ENCODE measurements around the gene WBP2. TPM values are rescaled to one million over a fixed set of nuclear protein-coding genes. Genes with fewer than 3 reads are reported as not detected.

WBP2 gene
- 52.7 TPM for polyA plus RNA-seq (2013, experiment 1 of 2)
- polyA plus RNA-seq (2013, experiment 2 of 2), result 68.0 TPM

DNA sequence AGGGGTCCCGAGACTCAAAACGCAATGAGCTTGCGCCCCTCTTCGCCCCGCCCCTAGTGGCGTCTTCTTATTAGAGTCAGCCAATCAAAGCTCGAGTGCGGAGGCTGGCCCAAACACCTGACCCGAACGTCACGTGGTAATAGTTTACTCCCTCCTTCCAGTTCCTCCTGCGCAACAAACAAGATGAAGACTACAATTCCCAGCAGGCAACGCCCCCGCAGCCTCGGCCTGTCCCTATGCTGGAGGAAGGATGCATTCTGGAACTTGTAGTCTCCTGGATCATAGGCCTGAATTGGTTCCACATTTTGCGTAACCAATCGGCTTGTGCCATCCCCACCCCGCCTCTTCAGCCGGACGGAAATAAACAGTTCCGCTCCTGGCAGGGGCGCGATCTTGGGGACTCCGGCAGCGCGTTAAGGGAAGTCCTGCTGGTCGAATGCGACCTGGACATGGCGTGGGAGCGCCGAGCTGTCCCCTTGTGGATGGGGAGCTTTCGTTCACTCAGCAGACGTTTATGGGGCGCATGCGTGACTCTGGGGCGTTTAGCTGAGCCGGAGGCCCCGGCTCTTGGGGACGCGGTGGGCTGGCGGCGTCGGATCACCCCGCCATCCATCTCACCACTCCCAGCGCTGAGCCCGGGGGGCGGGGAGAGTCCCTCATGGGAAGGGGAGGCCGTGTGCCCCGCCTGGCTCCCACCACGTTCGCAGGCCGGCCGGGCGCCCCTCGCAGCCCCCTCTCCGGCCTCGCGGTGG lies at the start of gene WBP2:
WBP2 (minus strand) TSS at position 26 of the 752 bp plus-strand sequence. CDS start 38 bp downstream, outside the sequence.
- peak within 1 kb of the TSS; percentile 97 for H3K27ac ChIP-seq (ENCODE audit: low read depth, low read length)
- WGBS, result under 1% methylated on average over 58 of the region's 58 CpGs

DNA sequence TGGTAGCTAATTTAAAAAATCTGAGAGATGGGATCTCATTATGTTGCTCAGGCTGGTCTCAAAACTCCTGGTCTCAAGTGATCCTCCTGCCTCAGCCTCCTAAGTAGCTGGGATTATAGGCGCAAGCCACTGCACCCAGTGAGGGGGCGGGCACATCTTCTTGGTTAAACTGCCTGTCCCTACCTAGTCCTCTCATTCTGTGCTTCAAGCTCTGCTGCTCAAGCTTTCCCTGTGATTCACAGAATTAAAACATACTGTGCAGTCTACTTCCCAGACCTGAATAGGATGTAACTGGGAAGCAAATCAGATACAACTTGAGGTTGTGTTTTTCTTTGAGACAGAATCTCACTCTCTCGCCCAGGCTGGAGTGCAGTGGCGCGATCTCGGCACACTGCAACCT lies 47.3 kb upstream of the WBP2 start:
- peaks cover 45% of the 10 kb centered on the region for H3K36me3 ChIP-seq (ENCODE audit: insufficient read depth, low read length)
- H3K4me1 ChIP-seq (ENCODE audit: insufficient read depth, low read length), result peaks cover 3% of the 10 kb centered on the region; the same call in 1 of the 2 replicates
- no peaks in the 10 kb centered on the region for H3K27me3 ChIP-seq (ENCODE audit: insufficient read depth, low read length)
- no peak overlapping the region for H3K4me3 ChIP-seq (ENCODE audit: low read length)
- no peak overlapping the region for H3K9ac ChIP-seq (ENCODE audit: low read depth, low read length)
- 97% methylated on average over 6 of the region's 6 CpGs for WGBS
- H3K9me3 ChIP-seq (ENCODE audit: insufficient read depth, low read depth, low read length), result no peaks in the 10 kb centered on the region
- H3K27ac ChIP-seq (ENCODE audit: low read depth, low read length), result no peak overlapping the region

More for the DNA sequence above, at the start of gene WBP2:
- Histone ChIP-seq H3K4me3 (ENCODE audit: low read length) (peak within 1 kb of the TSS; percentile 90), H3K27me3 (ENCODE audit: insufficient read depth, low read length) (no peaks in the 10 kb centered on the region), H3K36me3 (ENCODE audit: insufficient read depth, low read length) (peaks cover 12% of the 10 kb centered on the region), H3K4me1 (ENCODE audit: insufficient read depth, low read length) (peaks cover 10% of the 10 kb centered on the region), H3K9ac (ENCODE audit: low read depth, low read length) (peak within 1 kb of the TSS; percentile 87), H3K9me3 (ENCODE audit: insufficient read depth, low read depth, low read length) (no peaks in the 10 kb centered on the region)

- Histone ChIP-seq H3K4me3 (ENCODE audit: low read length) (no peak overlapping the region), H3K27me3 (ENCODE audit: insufficient read depth, low read length) (no peaks in the 10 kb centered on the region), H3K4me1 (ENCODE audit: insufficient read depth, low read length) (peaks cover 6% of the 10 kb centered on the region; the same call in 1 of the 2 replicates), H3K9me3 (ENCODE audit: insufficient read depth, low read depth, low read length) (no peaks in the 10 kb centered on the region), H3K9ac (ENCODE audit: low read depth, low read length) (no peak overlapping the region), H3K36me3 (ENCODE audit: insufficient read depth, low read length) (peaks cover 45% of the 10 kb centered on the region), H3K27ac (ENCODE audit: low read depth, low read length) (no peak overlapping the region)
- WGBS, result 90% methylated on average over 18 of the region's 18 CpGs
These were observed 46.6 kb upstream of the WBP2 start for GRCh38 chr17:75901727-75902126.

- Histone ChIP-seq H3K27ac (ENCODE audit: low read depth, low read length) (no peak overlapping the region), H3K4me1 (ENCODE audit: insufficient read depth, low read length) (peaks cover 6% of the 10 kb centered on the region; the same call in 1 of the 2 replicates), H3K27me3 (ENCODE audit: insufficient read depth, low read length) (no peaks in the 10 kb centered on the region), H3K9ac (ENCODE audit: low read depth, low read length) (no peak overlapping the region), H3K9me3 (ENCODE audit: insufficient read depth, low read depth, low read length) (no peaks in the 10 kb centered on the region), H3K36me3 (ENCODE audit: insufficient read depth, low read length) (peaks cover 45% of the 10 kb centered on the region), H3K4me3 (ENCODE audit: low read length) (no peak overlapping the region)
- 96% methylated on average over 13 of the region's 13 CpGs for WGBS
These were observed 45.8 kb upstream of the WBP2 start for GRCh38 chr17:75900691-75901533.

GRCh38 chr17:75899767-75900468 lies 44.8 kb upstream of the WBP2 start:
- H3K9ac ChIP-seq (ENCODE audit: low read depth, low read length), result no peak overlapping the region
- no peaks in the 10 kb centered on the region for H3K27me3 ChIP-seq (ENCODE audit: insufficient read depth, low read length)
- no peaks in the 10 kb centered on the region for H3K9me3 ChIP-seq (ENCODE audit: insufficient read depth, low read depth, low read length)
- H3K36me3 ChIP-seq (ENCODE audit: insufficient read depth, low read length), result peaks cover 45% of the 10 kb centered on the region
- H3K27ac ChIP-seq (ENCODE audit: low read depth, low read length), result no peak overlapping the region
- H3K4me1 ChIP-seq (ENCODE audit: insufficient read depth, low read length), result peaks cover 12% of the 10 kb centered on the region; the same call in 1 of the 2 replicates
- 95% methylated on average over 23 of the region's 23 CpGs for whole genome bisulfite sequencing
- H3K4me3 ChIP-seq (ENCODE audit: low read length), result no peak overlapping the region

GRCh38 chr17:75899353-75899752 lies 44.2 kb upstream of the WBP2 start:
- Histone ChIP-seq H3K27me3 (ENCODE audit: insufficient read depth, low read length) (no peaks in the 10 kb centered on the region), H3K4me1 (ENCODE audit: insufficient read depth, low read length) (peaks cover 17% of the 10 kb centered on the region; the same call in 1 of the 2 replicates), H3K9ac (ENCODE audit: low read depth, low read length) (no peak overlapping the region), H3K9me3 (ENCODE audit: insufficient read depth, low read depth, low read length) (no peaks in the 10 kb centered on the region), H3K4me3 (ENCODE audit: low read length) (no peak overlapping the region), H3K27ac (ENCODE audit: low read depth, low read length) (no peak overlapping the region), H3K36me3 (ENCODE audit: insufficient read depth, low read length) (peaks cover 45% of the 10 kb centered on the region)
- 96% methylated on average over 13 of the region's 13 CpGs for WGBS

- no peak overlapping the region for H3K4me3 ChIP-seq (ENCODE audit: low read length)
- H3K27ac ChIP-seq (ENCODE audit: low read depth, low read length), result no peak overlapping the region
- H3K9ac ChIP-seq (ENCODE audit: low read depth, low read length), result no peak overlapping the region
- H3K4me1 ChIP-seq (ENCODE audit: insufficient read depth, low read length), result peaks cover 17% of the 10 kb centered on the region; the same call in 1 of the 2 replicates
- H3K27me3 ChIP-seq (ENCODE audit: insufficient read depth, low read length), result no peaks in the 10 kb centered on the region
- H3K9me3 ChIP-seq (ENCODE audit: insufficient read depth, low read depth, low read length), result no peaks in the 10 kb centered on the region
- H3K36me3 ChIP-seq (ENCODE audit: insufficient read depth, low read length), result peaks cover 45% of the 10 kb centered on the region
- 95% methylated on average over 16 of the region's 16 CpGs for WGBS
These were observed 43.7 kb upstream of the WBP2 start for GRCh38 chr17:75898791-75899190.

GRCh38 chr17:75898065-75898464 lies 42.9 kb upstream of the WBP2 start:
- no peaks in the 10 kb centered on the region for H3K9me3 ChIP-seq (ENCODE audit: insufficient read depth, low read depth, low read length)
- 88% methylated on average over 8 of the region's 8 CpGs for WGBS
- H3K36me3 ChIP-seq (ENCODE audit: insufficient read depth, low read length), result peaks cover 46% of the 10 kb centered on the region
- peaks cover 17% of the 10 kb centered on the region; the same call in 1 of the 2 replicates for H3K4me1 ChIP-seq (ENCODE audit: insufficient read depth, low read length)
- H3K4me3 ChIP-seq (ENCODE audit: low read length), result no peak overlapping the region
- no peaks in the 10 kb centered on the region for H3K27me3 ChIP-seq (ENCODE audit: insufficient read depth, low read length)
- H3K27ac ChIP-seq (ENCODE audit: low read depth, low read length), result no peak overlapping the region
- H3K9ac ChIP-seq (ENCODE audit: low read depth, low read length), result no peak overlapping the region

GRCh38 chr17:75897160-75898019 lies 42.3 kb upstream of the WBP2 start:
- Histone ChIP-seq H3K4me3 (ENCODE audit: low read length) (peak overlapping the region; percentile 95), H3K4me1 (ENCODE audit: insufficient read depth, low read length) (peaks cover 17% of the 10 kb centered on the region; the same call in 1 of the 2 replicates), H3K27ac (ENCODE audit: low read depth, low read length) (peak overlapping the region; percentile 64), H3K27me3 (ENCODE audit: insufficient read depth, low read length) (no peaks in the 10 kb centered on the region), H3K36me3 (ENCODE audit: insufficient read depth, low read length) (peaks cover 44% of the 10 kb centered on the region), H3K9me3 (ENCODE audit: insufficient read depth, low read depth, low read length) (no peaks in the 10 kb centered on the region), H3K9ac (ENCODE audit: low read depth, low read length) (peak overlapping the region; percentile 54)
- WGBS, result 34% methylated on average over 37 of the region's 37 CpGs
